ENCODE data around the gene PDSS2.

DNA sequence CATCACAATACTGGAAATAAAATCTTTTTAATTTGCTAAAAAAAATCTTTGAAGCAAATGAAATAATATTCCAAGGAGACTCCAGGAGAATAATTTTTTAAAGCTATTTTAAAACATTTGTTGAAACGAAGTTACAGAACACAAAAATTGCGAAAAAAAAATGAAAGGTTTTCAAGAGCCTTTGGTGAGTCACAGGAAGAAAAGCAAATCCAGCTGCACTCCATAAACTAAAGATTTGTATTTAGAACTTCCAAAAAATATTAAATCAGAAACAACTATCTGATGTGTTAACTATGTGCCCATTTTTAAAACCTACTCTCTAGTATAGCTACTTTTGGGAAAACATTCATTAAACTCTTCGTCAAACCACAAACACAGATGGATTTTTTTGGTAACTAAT, 23.6 kb downstream of the PDSS2 start:
- TF ChIP-seq, protein P1, sequence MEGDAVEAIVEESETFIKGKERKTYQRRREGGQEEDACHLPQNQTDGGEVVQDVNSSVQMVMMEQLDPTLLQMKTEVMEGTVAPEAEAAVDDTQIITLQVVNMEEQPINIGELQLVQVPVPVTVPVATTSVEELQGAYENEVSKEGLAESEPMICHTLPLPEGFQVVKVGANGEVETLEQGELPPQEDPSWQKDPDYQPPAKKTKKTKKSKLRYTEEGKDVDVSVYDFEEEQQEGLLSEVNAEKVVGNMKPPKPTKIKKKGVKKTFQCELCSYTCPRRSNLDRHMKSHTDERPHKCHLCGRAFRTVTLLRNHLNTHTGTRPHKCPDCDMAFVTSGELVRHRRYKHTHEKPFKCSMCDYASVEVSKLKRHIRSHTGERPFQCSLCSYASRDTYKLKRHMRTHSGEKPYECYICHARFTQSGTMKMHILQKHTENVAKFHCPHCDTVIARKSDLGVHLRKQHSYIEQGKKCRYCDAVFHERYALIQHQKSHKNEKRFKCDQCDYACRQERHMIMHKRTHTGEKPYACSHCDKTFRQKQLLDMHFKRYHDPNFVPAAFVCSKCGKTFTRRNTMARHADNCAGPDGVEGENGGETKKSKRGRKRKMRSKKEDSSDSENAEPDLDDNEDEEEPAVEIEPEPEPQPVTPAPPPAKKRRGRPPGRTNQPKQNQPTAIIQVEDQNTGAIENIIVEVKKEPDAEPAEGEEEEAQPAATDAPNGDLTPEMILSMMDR (IDR thresholded peaks at IDR 0.05; ENCODE audit: insufficient read depth, low read length, poor library complexity, severe bottlenecking): no peak
- no peak for TF ChIP-seq EZH2phosphoT487 (conservative IDR thresholded peaks at IDR 0.05; ENCODE audit: low read length)

All from SU-DHL-6 (cell line).